ENCODE measurements around the gene PARD6B.
"Not testable (repeated sequence)": the region's sequence is repeated elsewhere in the genome, so short reads cannot be mapped to it uniquely, and the experiment has no call there.

The PARD6B gene

DNA sequence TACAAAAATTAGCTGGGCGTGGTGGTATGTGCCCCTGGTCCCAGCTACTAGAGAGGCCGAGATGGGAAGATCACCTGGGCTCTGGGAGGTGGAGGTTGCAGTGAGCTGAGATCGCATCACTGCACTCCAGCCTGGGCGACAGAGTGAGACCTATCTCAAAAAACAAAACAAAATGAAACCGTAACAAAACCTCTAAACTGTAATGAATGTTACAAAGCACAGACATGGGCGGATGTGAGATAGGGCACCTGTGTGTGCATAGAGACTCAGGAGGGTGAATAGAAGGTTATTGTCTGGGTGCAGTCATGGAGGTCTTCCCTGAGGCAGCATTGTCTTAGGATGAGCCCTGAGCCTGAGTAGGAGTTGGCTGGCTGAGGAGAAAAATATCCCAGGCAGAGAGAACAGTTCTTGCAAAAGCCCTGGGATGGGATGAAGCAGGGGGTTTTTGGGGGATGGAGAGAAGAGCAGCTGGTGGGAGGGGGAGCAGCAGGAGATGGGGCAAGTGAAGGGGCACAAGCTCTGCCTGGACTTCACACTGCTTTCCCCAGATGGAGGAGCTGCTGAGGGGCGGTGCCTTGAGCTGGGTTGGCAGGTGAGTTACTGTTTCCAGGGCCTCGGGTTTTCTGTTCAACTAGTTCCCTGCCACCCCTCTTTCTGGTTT is 68.6 kb downstream of the PARD6B start:
- peak; percentile 70 for FAIRE-seq
- DNase-seq (ENCODE audit: insufficient read length): no peak

DNA sequence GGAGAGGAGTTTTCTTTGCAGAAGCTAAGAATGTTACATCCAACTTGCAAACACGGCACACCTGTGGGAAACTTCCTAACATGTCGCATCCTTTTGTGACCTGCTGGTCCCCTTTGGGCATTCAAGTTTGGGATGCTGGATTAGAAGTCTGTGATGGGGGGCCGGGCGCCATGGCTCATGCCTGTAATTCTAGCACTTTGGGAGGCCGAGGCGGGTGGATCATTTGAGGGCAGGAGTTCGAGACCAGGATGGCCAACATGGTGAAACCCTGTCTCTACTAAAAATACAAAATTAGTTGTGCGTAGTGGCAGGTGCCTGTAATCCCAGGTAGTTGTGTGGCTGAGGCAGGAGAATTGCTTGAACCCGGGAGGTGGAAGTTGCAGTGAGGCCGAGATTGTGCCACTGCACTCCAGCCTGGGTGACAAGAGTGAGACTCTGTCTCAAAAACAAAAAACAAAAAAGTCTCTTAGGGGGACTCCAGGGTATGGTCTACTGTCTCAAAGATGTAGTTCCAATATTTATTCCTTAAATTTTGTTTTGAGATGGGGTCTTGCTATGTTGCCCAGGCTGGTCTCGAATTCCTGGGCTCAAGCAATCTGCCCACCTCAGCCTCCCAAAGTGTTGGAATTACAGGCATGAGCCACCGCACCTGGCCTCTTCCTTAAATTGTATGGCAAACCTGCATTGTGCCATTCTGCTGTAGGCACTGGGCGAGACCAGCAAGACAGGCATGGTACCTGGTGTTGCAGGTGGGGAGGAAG is 69.8 kb downstream of the PARD6B start:
- DNase-seq (ENCODE audit: insufficient read length); FAIRE-seq: not testable (repeated sequence)

More for the DNA sequence above, 68.6 kb downstream of the PARD6B start:
- TF ChIP-seq POLR2AphosphoS5 (IDR thresholded peaks at IDR 0.05; ENCODE audit: low read depth, low read length) (no peak), POLR2A (IDR thresholded peaks at IDR 0.05; ENCODE audit: low read depth, low read length) (no peak), TAF1 (IDR thresholded peaks at IDR 0.05; ENCODE audit: borderline replicate concordance, low read depth, low read length) (no peak)

DNA sequence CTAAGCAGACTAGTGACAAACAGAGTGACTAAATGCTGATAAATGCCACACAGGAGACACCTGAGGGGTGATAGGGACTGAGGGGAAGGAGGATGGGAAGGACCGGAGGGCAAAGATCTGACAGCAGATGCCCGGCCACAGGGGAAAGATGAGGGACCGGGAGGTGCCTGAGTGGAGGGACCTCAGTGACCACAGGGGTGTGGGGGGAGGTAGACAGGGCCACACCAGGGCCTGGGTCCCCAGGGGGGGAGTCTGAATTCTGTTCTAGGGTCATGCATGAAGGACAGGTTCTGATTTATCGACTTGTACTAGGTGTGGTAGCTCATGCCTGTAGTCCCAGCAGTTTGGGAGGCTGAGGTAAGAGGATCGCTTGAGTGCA is 70.4 kb downstream of the PARD6B start:
- FAIRE-seq (no peak), DNase-seq (ENCODE audit: insufficient read length) (no peak)

DNA sequence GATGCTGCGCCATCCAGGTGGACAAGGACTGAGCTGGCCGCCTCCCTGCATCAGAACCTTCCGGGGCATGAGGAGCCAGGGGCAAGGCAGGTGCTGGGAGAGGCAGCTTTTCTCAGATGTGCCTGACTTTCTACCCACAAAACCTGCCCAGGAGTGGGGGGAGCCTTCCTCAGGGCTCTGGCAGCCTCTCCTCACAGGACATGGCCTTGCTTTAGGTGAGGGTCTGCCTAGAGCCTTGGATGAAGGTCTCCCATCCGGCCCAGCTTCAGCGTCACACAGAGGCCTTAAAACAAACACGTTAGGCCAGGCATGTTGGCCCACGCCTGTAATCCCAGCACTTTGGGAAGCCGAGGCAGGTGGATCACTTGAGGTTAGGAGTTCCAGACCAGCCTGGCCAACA is 70.9 kb downstream of the PARD6B start:
- DNase-seq (ENCODE audit: insufficient read length) (no peak), FAIRE-seq (no peak)
- TF ChIP-seq POLR2A (IDR thresholded peaks at IDR 0.05; ENCODE audit: low read depth, low read length): no peak
- TF ChIP-seq TAF1 (IDR thresholded peaks at IDR 0.05; ENCODE audit: borderline replicate concordance, low read depth, low read length): no peak
- TF ChIP-seq POLR2AphosphoS5 (IDR thresholded peaks at IDR 0.05; ENCODE audit: low read depth, low read length): no peak

More for the DNA sequence above, 70.4 kb downstream of the PARD6B start:
- TF ChIP-seq POLR2A (IDR thresholded peaks at IDR 0.05; ENCODE audit: low read depth, low read length) (no peak), TAF1 (IDR thresholded peaks at IDR 0.05; ENCODE audit: borderline replicate concordance, low read depth, low read length) (no peak), POLR2AphosphoS5 (IDR thresholded peaks at IDR 0.05; ENCODE audit: low read depth, low read length) (no peak)

DNA sequence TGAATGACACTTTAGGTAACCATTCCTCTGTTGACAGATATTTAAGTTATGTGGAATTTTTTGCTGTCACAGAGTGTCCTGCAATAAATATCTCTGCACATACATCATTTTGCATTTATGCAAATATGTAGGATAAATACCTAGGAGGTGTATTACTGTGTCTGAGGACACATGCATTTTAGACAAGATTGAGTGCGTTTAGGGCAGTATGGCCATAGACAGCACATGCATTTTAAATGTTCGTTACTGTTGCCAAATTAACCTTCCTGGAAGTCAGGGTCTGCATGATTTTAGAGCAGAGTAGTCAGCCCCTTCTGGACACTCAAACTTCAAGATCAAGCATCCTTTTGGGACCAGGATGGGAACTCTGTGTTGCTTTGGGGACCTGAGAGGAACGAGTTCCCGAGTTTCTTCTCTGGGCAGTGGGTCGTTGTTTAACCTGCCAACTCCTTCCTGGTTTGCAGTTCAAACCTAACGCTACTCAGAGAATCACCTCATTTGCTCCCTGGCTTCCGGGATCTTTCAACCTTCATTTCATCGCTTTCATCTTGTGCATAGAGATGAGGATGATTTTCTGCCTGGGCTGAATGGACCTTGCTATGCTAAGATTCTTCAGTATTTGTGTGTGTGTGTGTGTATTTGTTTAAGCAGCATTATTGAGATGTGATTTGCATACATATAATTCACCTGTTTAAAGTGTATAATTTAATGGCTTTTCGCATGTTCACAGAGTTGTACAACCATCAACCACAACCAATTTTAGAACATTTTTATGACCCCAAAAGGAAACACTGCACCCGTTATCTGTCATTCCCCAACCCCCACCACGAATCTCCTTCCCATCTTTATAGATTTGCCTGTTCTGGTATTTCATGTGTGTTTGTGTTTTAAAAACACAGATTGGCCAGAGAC is 73.3 kb downstream of the PARD6B start:
- no peak for TF ChIP-seq TAF1 (IDR thresholded peaks at IDR 0.05; ENCODE audit: borderline replicate concordance, low read depth, low read length)
- TF ChIP-seq POLR2A (IDR thresholded peaks at IDR 0.05; ENCODE audit: low read depth, low read length): no peak
- no peak for TF ChIP-seq POLR2AphosphoS5 (IDR thresholded peaks at IDR 0.05; ENCODE audit: low read depth, low read length)
- DNase-seq (ENCODE audit: insufficient read length): no peak
- FAIRE-seq: peak; percentile 79

DNA sequence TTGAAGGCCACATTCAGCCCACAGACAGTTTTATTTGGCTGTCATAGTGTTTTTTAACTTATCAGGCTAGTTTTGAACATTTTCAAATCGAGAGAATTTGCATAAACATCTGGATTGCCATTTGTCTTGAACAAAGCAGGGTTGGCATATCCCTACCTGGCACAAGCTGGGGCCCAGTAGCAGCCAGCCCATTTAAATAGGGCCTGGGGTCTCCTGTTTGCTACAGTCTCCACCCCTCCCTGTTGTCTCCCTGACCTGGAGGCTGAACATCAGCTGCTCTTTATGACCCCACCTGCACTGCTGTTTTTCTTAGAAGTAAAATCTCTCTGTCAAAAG is 73.9 kb downstream of the PARD6B start:
- TF ChIP-seq TAF1 (IDR thresholded peaks at IDR 0.05; ENCODE audit: borderline replicate concordance, low read depth, low read length): no peak
- TF ChIP-seq POLR2A (IDR thresholded peaks at IDR 0.05; ENCODE audit: low read depth, low read length): no peak
- no peak for TF ChIP-seq POLR2AphosphoS5 (IDR thresholded peaks at IDR 0.05; ENCODE audit: low read depth, low read length)
- DNase-seq (ENCODE audit: insufficient read length): no peak
- FAIRE-seq: no peak

DNA sequence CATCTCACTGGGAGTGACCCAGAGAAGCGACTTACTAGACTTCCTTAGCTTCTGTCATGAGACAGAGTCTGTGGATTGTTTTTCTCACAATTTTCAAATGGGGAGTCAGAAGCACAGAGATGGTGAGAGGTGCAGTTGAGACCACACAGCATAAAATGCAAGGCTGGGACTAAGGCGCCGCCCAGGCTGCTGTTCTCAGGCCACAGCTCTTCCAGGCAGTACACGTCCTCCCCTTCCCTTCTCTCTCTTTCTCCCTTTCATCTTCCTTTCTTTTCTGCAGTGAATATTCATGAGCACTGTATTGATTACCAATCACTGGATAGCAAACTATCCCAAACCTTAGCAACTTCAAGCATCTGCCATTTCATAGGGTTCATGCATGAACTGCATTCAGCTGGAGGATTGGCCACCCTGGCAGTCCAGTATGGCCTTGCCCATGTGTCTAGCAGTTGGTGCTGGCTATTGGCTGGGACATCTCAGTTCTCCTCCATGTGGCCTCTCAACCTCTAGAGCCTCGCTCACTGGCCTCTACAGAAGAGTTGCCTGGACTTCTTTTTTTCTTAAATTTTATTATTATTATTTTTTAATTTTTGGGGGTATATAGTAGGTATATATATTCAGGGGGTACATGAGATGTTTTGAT is 74.9 kb downstream of the PARD6B start:
- DNase-seq (ENCODE audit: insufficient read length) (no peak), FAIRE-seq (no peak)
- TF ChIP-seq TAF1 (IDR thresholded peaks at IDR 0.05; ENCODE audit: borderline replicate concordance, low read depth, low read length) (no peak), POLR2AphosphoS5 (IDR thresholded peaks at IDR 0.05; ENCODE audit: low read depth, low read length) (no peak), POLR2A (IDR thresholded peaks at IDR 0.05; ENCODE audit: low read depth, low read length) (no peak)

Data from GM12892 (cell line).